Measurements from ENCODE around the gene CR1. TPM values are rescaled to one million over a fixed set of nuclear protein-coding genes. Genes with fewer than 3 reads are reported as not detected.

The CR1 gene
- total and polyA plus RNA-seq, 8 donors, result 0.44 to 8.0 (median 1.4) TPM

- no peaks in the 10 kb centered on the region for H3K9me3 ChIP-seq
- peaks cover 0 to 13% (median 0%) of the 10 kb centered on the region in 3 donors for H3K27me3 ChIP-seq
- TF ChIP-seq POLR2A (IDR thresholded peaks at IDR 0.05) (no peak), POLR2AphosphoS5 (IDR thresholded peaks at IDR 0.05) (no peak), EP300 (IDR thresholded peaks at IDR 0.05) (no peak)
- TF ChIP-seq, protein P1, sequence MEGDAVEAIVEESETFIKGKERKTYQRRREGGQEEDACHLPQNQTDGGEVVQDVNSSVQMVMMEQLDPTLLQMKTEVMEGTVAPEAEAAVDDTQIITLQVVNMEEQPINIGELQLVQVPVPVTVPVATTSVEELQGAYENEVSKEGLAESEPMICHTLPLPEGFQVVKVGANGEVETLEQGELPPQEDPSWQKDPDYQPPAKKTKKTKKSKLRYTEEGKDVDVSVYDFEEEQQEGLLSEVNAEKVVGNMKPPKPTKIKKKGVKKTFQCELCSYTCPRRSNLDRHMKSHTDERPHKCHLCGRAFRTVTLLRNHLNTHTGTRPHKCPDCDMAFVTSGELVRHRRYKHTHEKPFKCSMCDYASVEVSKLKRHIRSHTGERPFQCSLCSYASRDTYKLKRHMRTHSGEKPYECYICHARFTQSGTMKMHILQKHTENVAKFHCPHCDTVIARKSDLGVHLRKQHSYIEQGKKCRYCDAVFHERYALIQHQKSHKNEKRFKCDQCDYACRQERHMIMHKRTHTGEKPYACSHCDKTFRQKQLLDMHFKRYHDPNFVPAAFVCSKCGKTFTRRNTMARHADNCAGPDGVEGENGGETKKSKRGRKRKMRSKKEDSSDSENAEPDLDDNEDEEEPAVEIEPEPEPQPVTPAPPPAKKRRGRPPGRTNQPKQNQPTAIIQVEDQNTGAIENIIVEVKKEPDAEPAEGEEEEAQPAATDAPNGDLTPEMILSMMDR (IDR thresholded peaks at IDR 0.05), result no peak
- WGBS, 5 donors, result 82 to 93% (median 89%) methylated on average over 1 of the region's 1 CpG
- H3K4me1 ChIP-seq, result no peaks in the 10 kb centered on the region
- no peaks in the 10 kb centered on the region for H3K36me3 ChIP-seq
- no peak overlapping the region for H3K4me3 ChIP-seq
- H3K27ac ChIP-seq, result no peak overlapping the region
- intact Hi-C loops (cut with DNase I; ENCODE audit: low total_unique reads), result no loop called here
- DNase-seq, result no peak
Measured at GRCh38 chr1:207474210-207474609, 21.7 kb upstream of the CR1 start.

GRCh38 chr1:207486198-207486597 is 9.8 kb upstream of the CR1 start:
- Histone ChIP-seq H3K4me1 (no peaks in the 10 kb centered on the region), H3K9me3 (no peaks in the 10 kb centered on the region), H3K27me3 (peaks cover 0 to 6% (median 0%) of the 10 kb centered on the region in 3 donors), H3K36me3 (no peaks in the 10 kb centered on the region), H3K27ac (no peak overlapping the region), H3K4me3 (no peak overlapping the region)
- WGBS, 5 donors, result 75 to 94% (median 87%) methylated on average over 3 of the region's 3 CpGs
- intact Hi-C loops (cut with DNase I; ENCODE audit: low total_unique reads), result no loop called here
- no peak for TF ChIP-seq POLR2A (IDR thresholded peaks at IDR 0.05)
- TF ChIP-seq, protein P1 (IDR thresholded peaks at IDR 0.05), result no peak
- no peak for TF ChIP-seq EP300 (IDR thresholded peaks at IDR 0.05)
- TF ChIP-seq POLR2AphosphoS5 (IDR thresholded peaks at IDR 0.05), result no peak
- no peak for DNase-seq

GRCh38 chr1:207487636-207488035 is 8.3 kb upstream of the CR1 start:
- Histone ChIP-seq H3K27ac (no peak overlapping the region), H3K36me3 (no peaks in the 10 kb centered on the region), H3K4me3 (no peak overlapping the region), H3K4me1 (no peaks in the 10 kb centered on the region), H3K9me3 (no peaks in the 10 kb centered on the region), H3K27me3 (peaks cover 0 to 17% (median 0%) of the 10 kb centered on the region in 3 donors)
- intact Hi-C loops (cut with DNase I; ENCODE audit: low total_unique reads), result no loop called here
- no peak for DNase-seq
- WGBS, 5 donors, result 67 to 78% (median 72%) methylated on average over 4 of the region's 4 CpGs
- TF ChIP-seq POLR2AphosphoS5 (IDR thresholded peaks at IDR 0.05) (no peak), EP300 (IDR thresholded peaks at IDR 0.05) (no peak), POLR2A (IDR thresholded peaks at IDR 0.05) (no peak)
- TF ChIP-seq, protein P1 (IDR thresholded peaks at IDR 0.05), result no peak

- DNase-seq, result no peak
- H3K9me3 ChIP-seq, result no peaks in the 10 kb centered on the region
- H3K27ac ChIP-seq, result no peak overlapping the region
- intact Hi-C loops (cut with DNase I; ENCODE audit: low total_unique reads), result no loop called here
- TF ChIP-seq POLR2A (IDR thresholded peaks at IDR 0.05), result no peak
- TF ChIP-seq, protein P1 (IDR thresholded peaks at IDR 0.05), result no peak
- no peak for TF ChIP-seq EP300 (IDR thresholded peaks at IDR 0.05)
- TF ChIP-seq POLR2AphosphoS5 (IDR thresholded peaks at IDR 0.05), result no peak
- WGBS, 5 donors, result 80 to 87% (median 85%) methylated on average over 3 of the region's 3 CpGs
- peaks cover 10 to 13% (median 12%) of the 10 kb centered on the region in 4 donors for H3K4me1 ChIP-seq
- no peaks in the 10 kb centered on the region for H3K36me3 ChIP-seq
- no peak overlapping the region for H3K4me3 ChIP-seq
- H3K27me3 ChIP-seq, result peaks cover 0 to 73% (median 21%) of the 10 kb centered on the region in 3 donors
Measured at GRCh38 chr1:207493212-207493611, 2.7 kb upstream of the CR1 start.
